Endothelial cell of umbilical vein (primary cell): ENCODE data around the gene TDRD9. TPM values are rescaled to one million over a fixed set of nuclear protein-coding genes. Genes with fewer than 3 reads are reported as not detected.

ENCODE experiments used
- BruUV-seq: library from RNA; stranded (reverse); fragments of 400-500 nt; replicated peaks from 2 replicates; lab custom pipeline; 2021; lab: Mats Ljungman, UMichigan
- CTCF ChIA-PET: fragments of 300-600, 350-600 bp; sonication (Branson Sonifier 250); formaldehyde crosslinking; loops from one replicate; lab custom pipeline; 2021; ENCODE audit warnings: antibody characterized with exemption, inconsistent platforms; lab: Charles Lee
- POLR2A ChIA-PET: fragments of 300-600, 350-600 bp; sonication (Branson Sonifier 250); formaldehyde crosslinking; loops from one replicate; lab custom pipeline; 2021; ENCODE audit warnings: antibody characterized with exemption, inconsistent platforms; lab: Charles Lee
- DNase-seq: peaks from one replicate; pipeline ENCODE4 v3.0.0-alpha.2; 2011; ENCODE audit warnings: low read depth, low spot score
- FAIRE-seq: peaks from 2 replicates; lab custom pipeline; 2011; peaks lifted over from hg19 to GRCh38; lab: Jason Lieb, UNC
- H2AFZ ChIP-seq: 2 replicates; pipeline ENCODE4 v1.6.0; 2012; ENCODE audit warnings: low read depth, low read length, control low read depth, inconsistent platforms
- H3K27ac ChIP-seq: 2 replicates; pipeline ENCODE4 v1.5.1; 2011; ENCODE audit warnings: low read depth, mild to moderate bottlenecking, control low read depth, low read length, moderate library complexity; ENCODE audit not compliant: insufficient read depth
- H3K27me3 ChIP-seq, 2 experiments: 2 replicates each; pipeline versions ENCODE4 v1.6.0 to v1.6.1; 2011; ENCODE audit warnings: low read length in 2 of 2, mixed read lengths in 1 of 2; ENCODE audit not compliant: control insufficient read depth in 2 of 2, insufficient read depth in 2 of 2
- H3K36me3 ChIP-seq, 2 experiments: 2 replicates in 1 of 2; 3 replicates in 1 of 2; pipeline ENCODE4 v1.5.1; 2011; ENCODE audit warnings: low read length in 2 of 2, mild to moderate bottlenecking in 1 of 2, moderate library complexity in 1 of 2; ENCODE audit not compliant: control insufficient read depth in 2 of 2, insufficient read depth in 2 of 2; ENCODE audit errors: extremely low read depth in 1 of 2
- H3K4me1 ChIP-seq: 3 replicates; pipeline ENCODE4 v1.5.1; 2011; ENCODE audit warnings: mild to moderate bottlenecking, low read length; ENCODE audit not compliant: control insufficient read depth, insufficient read depth; ENCODE audit errors: extremely low read depth
- H3K4me2 ChIP-seq: 2 replicates; pipeline ENCODE4 v1.6.1; 2011; ENCODE audit warnings: low read length, control low read depth, mixed read lengths; ENCODE audit not compliant: insufficient read depth
- H3K4me3 ChIP-seq, 3 experiments: fragments of 200-600 bp in 1 of 3; sonication (generic), shearing (Covaris generic) in 1 of 3; replicated peaks in 1 of 3; 2 replicates each; pipeline ENCODE4 v1.5.1; 2011 to 2016; ENCODE audit warnings: control low read depth in 3 of 3, low read length in 3 of 3, mild to moderate bottlenecking in 2 of 3, inconsistent platforms in 1 of 3, low read depth in 1 of 3, moderate library complexity in 1 of 3; ENCODE audit not compliant: insufficient read depth in 1 of 3
- H3K79me2 ChIP-seq: 2 replicates; pipeline ENCODE4 v1.6.0; 2012; ENCODE audit warnings: low read length, inconsistent platforms; ENCODE audit not compliant: control insufficient read depth, insufficient read depth
- H3K9ac ChIP-seq: replicated peaks from 2 replicates; pipeline ENCODE3; 2011; ENCODE audit warnings: low read length, control low read depth; ENCODE audit not compliant: insufficient read depth; ENCODE audit errors: extremely low read depth
- H3K9me1 ChIP-seq: replicated peaks from 3 replicates; pipeline ENCODE4 v1.6.0; 2011; ENCODE audit warnings: mild to moderate bottlenecking, low read length; ENCODE audit not compliant: control insufficient read depth, insufficient read depth; ENCODE audit errors: extremely low read depth
- H3K9me3 ChIP-seq: replicated peaks from 2 replicates; pipeline ENCODE4 v1.5.1; 2012; ENCODE audit warnings: low read length, inconsistent platforms; ENCODE audit not compliant: control insufficient read depth, insufficient read depth
- H4K20me1 ChIP-seq: replicated peaks from 2 replicates; pipeline ENCODE3; 2011; ENCODE audit warnings: mild to moderate bottlenecking, low read length; ENCODE audit not compliant: control insufficient read depth, insufficient read depth; ENCODE audit errors: extremely low read depth
- CTCF ChIP-seq, 2 donors: IDR thresholded peaks; 1 replicate in 1 of 2; 2 replicates in 1 of 2; pipeline ENCODE4 v1.5.1; 2011; ENCODE audit warnings: low read length in 2 of 2, mild to moderate bottlenecking in 2 of 2, moderate library complexity in 2 of 2, control low read depth in 1 of 2, inconsistent platforms in 1 of 2, low read depth in 1 of 2; ENCODE audit not compliant: insufficient read depth in 1 of 2; ENCODE audit errors: extremely low read depth in 1 of 2
- EZH2 ChIP-seq: IDR thresholded peaks from 2 replicates; pipeline ENCODE4 v1.6.1; 2012; ENCODE audit warnings: borderline replicate concordance, low read depth, mild to moderate bottlenecking, moderate library complexity, low read length, inconsistent platforms; ENCODE audit not compliant: severe bottlenecking
- FOS ChIP-seq: IDR thresholded peaks from 2 replicates; pipeline ENCODE4 v1.6.1; 2011; ENCODE audit warnings: mild to moderate bottlenecking, low read length, moderate library complexity, borderline replicate concordance; ENCODE audit not compliant: insufficient read depth
- GATA2 ChIP-seq: IDR thresholded peaks from 2 replicates; pipeline ENCODE4 v1.7.0; 2011; ENCODE audit warnings: low read depth, mild to moderate bottlenecking, moderate library complexity, mixed read lengths, low read length; ENCODE audit not compliant: insufficient read length, insufficient read depth
- JUN ChIP-seq: IDR thresholded peaks from 2 replicates; pipeline ENCODE4 v1.6.1; 2011; ENCODE audit warnings: borderline replicate concordance, low read depth; ENCODE audit not compliant: insufficient read length, insufficient read depth
- MAX ChIP-seq: IDR thresholded peaks from 2 replicates; pipeline ENCODE4 v1.6.1; 2011; ENCODE audit not compliant: insufficient read depth, insufficient read length
- MYC ChIP-seq: IDR thresholded peaks from one replicate; pipeline ENCODE4 v1.6.1; 2011; ENCODE audit warnings: mild to moderate bottlenecking, low read depth, low read length
- POLR2A ChIP-seq: IDR thresholded peaks from 2 replicates; pipeline ENCODE4 v1.6.1; 2012; ENCODE audit warnings: low read depth, mild to moderate bottlenecking, control low read depth, low read length
- POLR2AphosphoS5 ChIP-seq: IDR thresholded peaks from 2 replicates; pipeline ENCODE4 v1.6.1; 2012; ENCODE audit warnings: low read depth, mild to moderate bottlenecking, control low read depth, low read length, moderate library complexity; ENCODE audit not compliant: insufficient read depth
- dilution Hi-C: fragments of 300-500 bp; cut with MboI; formaldehyde crosslinking; loops from one replicate; pipeline ENCODE4 v1.15.0; 2019; ENCODE audit warnings: low sequenced_read_pairs; ENCODE audit not compliant: extremely low pct_ligation_motif_present
- intact Hi-C: fragments of 100-400 bp; cut with micrococcal nuclease; formaldehyde crosslinking; loops from one replicate; pipeline ENCODE4 v1.10.0; 2022
- polyA plus RNA-seq, 4 experiments: library from polyadenylated mRNA; depleted of rRNA in 3 of 4; stranded (reverse) in 3 of 4; unstranded in 1 of 4; fragments of >200 nt; gene quantifications; 2 replicates each; pipeline versions ENCODE4 v1.2.1 to v1.2.3, GENCODE V29; 2011 to 2012; ENCODE audit warnings: missing spikeins in 1 of 4
- total RNA-seq: library from RNA; stranded (reverse); gene quantifications from 2 replicates; pipeline ENCODE4 v1.2.3, GENCODE V29; 2021

Gene TDRD9
- total and polyA plus RNA-seq, 2 donors (not counting 3 experiments of a cell fraction or from before 2014, with no cell fraction given) = 0.52 to 1.4 TPM

- H3K4me1 ChIP-seq = no peaks in the 10 kb centered on the region
- no peaks in the 10 kb centered on the region for H3K79me2 ChIP-seq
- no TSS peak for BruUV-seq
- H3K9me1 ChIP-seq = no peaks in the 10 kb centered on the region
- no peaks in the 10 kb centered on the region for H4K20me1 ChIP-seq
- ChIA-PET POLR2A (no interaction called here), CTCF (interaction anchor here (1.0 to 2.4 kb wide), 3 partner anchors 31 to 123 kb away, joined by 3 to 8 read pairs (median 7); no protein-coding TSS in a partner anchor)
- H3K9ac ChIP-seq = no peak overlapping the region
- dilution Hi-C loops = no loop called here
- no peaks in the 10 kb centered on the region for H3K9me3 ChIP-seq
- no peak overlapping the region for H3K27ac ChIP-seq
- no peak for FAIRE-seq
- intact Hi-C loops = no loop called here
- H2AFZ ChIP-seq = no peak overlapping the region
- H3K27me3 ChIP-seq = peaks cover 0 to 1% of the 10 kb centered on the region in 2 experiments
- TF ChIP-seq POLR2A = no peak
- no peak for TF ChIP-seq CTCF (IDR thresholded peaks at IDR 0.05; ENCODE audit: extremely low read depth in 1 of 2, insufficient read depth in 1 of 2, low read depth in 1 of 2, low read length in 2 of 2)
- TF ChIP-seq POLR2AphosphoS5 = no peak
- TF ChIP-seq FOS = no peak
- DNase-seq = no peak
- H3K4me3 ChIP-seq = no peak overlapping the region
- no peaks in the 10 kb centered on the region for H3K36me3 ChIP-seq
- H3K4me2 ChIP-seq = no peak overlapping the region
Observed at GRCh38 chr14:103931422-103931821, 3.2 kb downstream of the TDRD9 start.

DNA sequence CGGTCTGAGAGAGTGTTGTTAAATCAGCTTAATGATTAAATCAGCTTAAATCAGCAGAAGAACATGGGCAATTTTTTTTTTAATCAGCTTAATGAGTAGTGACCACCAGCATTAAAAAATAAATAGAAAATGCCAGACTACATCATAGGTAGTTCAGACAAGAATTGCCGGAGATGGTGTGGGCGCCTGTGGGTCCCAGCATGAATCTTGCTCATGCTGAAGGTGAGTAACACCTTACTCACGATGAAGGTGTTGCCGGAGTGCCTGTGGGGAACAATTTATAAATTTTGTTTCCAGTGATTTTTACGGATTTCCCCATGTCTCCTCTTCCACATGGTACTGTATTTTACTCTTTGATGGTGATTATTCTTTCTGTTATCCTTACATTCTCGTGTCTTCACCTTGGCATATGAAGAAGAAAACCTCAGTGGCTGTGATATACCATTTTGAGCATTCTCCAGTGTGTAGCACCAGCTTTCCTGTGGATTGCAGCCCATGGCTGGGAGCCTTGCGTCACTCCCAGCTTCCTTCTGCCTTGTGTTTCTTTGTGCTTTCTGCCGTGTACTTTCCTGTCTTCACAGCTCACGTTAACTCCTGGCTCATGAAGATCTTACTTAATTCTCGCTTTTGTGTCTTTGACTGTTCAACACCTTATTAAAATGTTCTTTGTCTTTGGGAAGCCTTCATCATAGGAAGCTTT lies 4.7 kb downstream of the TDRD9 start:
- no peaks in the 10 kb centered on the region for H3K36me3 ChIP-seq
- H3K9me3 ChIP-seq = no peaks in the 10 kb centered on the region
- H3K27me3 ChIP-seq = peaks cover 4% of the 10 kb centered on the region in 2 experiments
- no peak overlapping the region for H3K27ac ChIP-seq
- no peak for FAIRE-seq
- H3K9me1 ChIP-seq = no peaks in the 10 kb centered on the region
- H2AFZ ChIP-seq = no peak overlapping the region
- no peaks in the 10 kb centered on the region for H4K20me1 ChIP-seq
- H3K4me3 ChIP-seq = no peak overlapping the region
- dilution Hi-C loops = no loop called here
- DNase-seq = no peak
- ChIA-PET POLR2A (no interaction called here), CTCF (interaction anchor here (1.2 to 1.6 kb wide), 4 partner anchors 9 to 124 kb away, joined by 3 to 5 read pairs (median 3); partner anchors contain the start of gene RD3L)
- H3K79me2 ChIP-seq = no peaks in the 10 kb centered on the region
- intact Hi-C loops = no loop called here
- no peak overlapping the region for H3K4me2 ChIP-seq
- no peaks in the 10 kb centered on the region for H3K4me1 ChIP-seq
- no peak for TF ChIP-seq POLR2AphosphoS5
- no peak for TF ChIP-seq FOS
- TF ChIP-seq MAX = no peak
- TF ChIP-seq MYC = no peak
- no peak for TF ChIP-seq GATA2
- no peak for TF ChIP-seq EZH2
- TF ChIP-seq JUN = no peak
- TF ChIP-seq POLR2A = no peak
- TF ChIP-seq CTCF (IDR thresholded peaks at IDR 0.05; ENCODE audit: extremely low read depth in 1 of 2, insufficient read depth in 1 of 2, low read depth in 1 of 2, low read length in 2 of 2) = no peak
- no peak overlapping the region for H3K9ac ChIP-seq
- BruUV-seq = no TSS peak
